Right renal pelvis (tissue), 4 donors: ENCODE results near the gene DPCD. TPM values are rescaled to one million over a fixed set of nuclear protein-coding genes. Genes with fewer than 3 reads are reported as not detected.

ENCODE experiments used
- DNase-seq, 4 donors: peaks; one replicate each; pipeline ENCODE4 v3.0.0-alpha.2; 2013; ENCODE audit warnings: low read depth in 4 of 4, low spot score in 3 of 4, missing footprints in 1 of 4
- polyA plus RNA-seq, 4 donors: library from polyadenylated mRNA; unstranded; fragments of 120-200 nt; gene quantifications; one replicate each; pipeline ENCODE4 v1.2.1, GENCODE V29; 2013; ENCODE audit not compliant: insufficient read length in 4 of 4

DPCD gene
- polyA plus RNA-seq, 4 donors: 39.8 to 50.6 (median 44.7) TPM

DNA sequence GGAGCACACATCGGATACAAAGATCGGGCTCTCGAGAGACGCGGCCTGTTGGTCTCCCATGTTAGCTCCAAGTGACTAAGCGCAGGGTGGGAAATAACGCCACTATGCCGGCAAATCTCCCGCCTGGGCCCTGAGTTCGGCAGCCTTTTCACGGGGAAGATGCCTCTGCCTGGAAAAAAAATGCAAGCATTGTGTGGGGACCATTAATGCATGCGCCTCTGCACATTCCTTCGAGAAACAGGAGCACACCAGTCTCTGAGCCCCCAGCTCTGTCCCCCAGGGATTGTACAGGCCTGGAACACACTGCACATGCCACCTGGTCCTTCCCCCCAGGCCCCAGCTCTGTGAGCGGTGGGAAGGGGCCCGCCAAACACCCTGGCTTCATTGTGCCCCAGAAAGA is 62.7 kb downstream of the DPCD start:
- no peak for DNase-seq

DNA sequence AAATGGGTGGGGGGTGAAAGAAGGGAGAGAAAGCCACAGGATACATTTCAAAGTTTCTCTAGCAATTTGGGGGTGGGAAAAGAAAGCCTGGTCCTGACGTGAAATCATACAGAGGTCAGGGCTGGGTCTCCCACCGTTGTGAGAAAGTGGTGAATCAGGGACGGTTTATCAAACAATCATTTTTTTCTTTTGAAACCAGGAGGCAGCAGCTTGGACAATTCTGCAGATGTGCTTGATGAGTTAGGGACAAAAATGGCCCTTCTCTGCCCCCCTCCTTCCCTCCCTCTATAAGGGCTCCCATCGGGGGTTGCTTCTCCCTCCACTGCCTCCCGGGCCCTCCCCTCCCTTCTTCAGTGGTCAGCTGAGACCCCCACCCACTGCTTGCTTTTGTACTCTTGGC is 63.2 kb downstream of the DPCD start:
- no peak for DNase-seq

- DNase-seq: no peak
These were observed 65.4 kb downstream of the DPCD start for GRCh38 chr10:101653536-101653935.

- DNase-seq: no peak
These were observed 67.4 kb downstream of the DPCD start for GRCh38 chr10:101655570-101655969.

DNA sequence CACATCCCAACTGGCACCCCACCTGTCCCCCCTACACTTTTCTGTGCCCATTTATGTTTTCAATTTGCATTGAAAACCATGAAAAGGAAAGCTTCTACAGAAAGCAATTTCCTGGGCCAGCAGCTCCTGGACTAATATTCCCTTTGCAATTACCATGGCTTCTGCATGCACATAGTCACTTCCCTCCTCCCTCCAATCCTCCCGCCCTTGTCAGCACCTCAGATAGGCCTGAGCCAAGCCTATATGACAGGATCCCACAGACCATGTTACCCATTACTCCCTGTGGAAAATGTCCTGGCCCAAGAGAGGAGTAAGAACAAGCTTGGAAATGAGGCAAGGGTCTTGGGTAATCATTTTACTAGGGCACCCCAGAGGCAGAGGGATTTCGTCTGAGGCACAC is 68.8 kb downstream of the DPCD start:
- no peak for DNase-seq

DNA sequence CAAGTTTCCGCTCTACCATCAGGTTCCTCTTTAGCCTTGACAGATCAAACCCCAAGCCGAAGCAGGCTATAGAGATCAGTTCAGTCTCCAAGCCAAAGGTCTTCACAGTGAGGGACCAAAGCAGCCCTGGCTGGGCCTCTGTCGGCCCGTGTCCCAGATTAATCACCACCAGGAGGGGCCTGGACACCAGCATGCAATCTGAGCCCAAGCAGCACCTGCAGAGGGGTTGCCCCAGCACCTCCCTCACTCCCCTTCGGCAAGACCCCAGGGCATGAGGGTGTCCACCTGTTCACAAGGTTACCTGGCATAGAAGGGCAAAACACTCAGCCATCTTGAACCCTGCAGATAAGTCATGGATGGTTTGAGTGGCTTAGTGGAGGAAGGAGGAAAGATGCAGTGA is 70.9 kb downstream of the DPCD start:
- no peak for DNase-seq

Other genes with a start within 250 kb of the DPCD start
- gene BTRC, start 234.2 kb upstream of the DPCD start, polyA plus RNA-seq: 10 to 100 TPM; 20.1 to 31.2 (median 29.0) TPM
- 10 to 100 TPM; 29.7 to 34.5 (median 33.6) TPM for gene POLL, start 64 bp upstream of the DPCD start, polyA plus RNA-seq
- gene FBXW4, start 106.8 kb downstream of the DPCD start, polyA plus RNA-seq: 10 to 100 TPM; 54.1 to 61.0 (median 56.7) TPM
- gene FGF8, start 187.8 kb downstream of the DPCD start, polyA plus RNA-seq: 1 to 10 TPM; 6.8 to 8.9 (median 8.1) TPM
- 10 to 100 TPM; 54.1 to 72.3 (median 61.8) TPM for gene NPM3, start 195.1 kb downstream of the DPCD start, polyA plus RNA-seq
- gene OGA, start 230.1 kb downstream of the DPCD start, polyA plus RNA-seq: 100 to 1,000 TPM; 124 to 155 (median 144) TPM